H1 (cell line): ENCODE results near the gene WNT9A. TPM values are rescaled to one million over a fixed set of nuclear protein-coding genes. Genes with fewer than 3 reads are reported as not detected.

ENCODE experiments used
- ATF2 ChIP-seq: IDR thresholded peaks from 2 replicates; pipeline ENCODE4 v1.6.1; 2012; ENCODE audit warnings: low read length, inconsistent platforms
- EZH2 ChIP-seq: fragments of 200-600 bp; sonication (generic); IDR thresholded peaks from 2 replicates; pipeline ENCODE4 v1.7.1; 2012; ENCODE audit warnings: low read depth, mild to moderate bottlenecking, moderate library complexity, low read length, inconsistent platforms; ENCODE audit not compliant: severe bottlenecking
- polyA plus RNA-seq, 7 experiments: library from polyadenylated mRNA; depleted of rRNA in 3 of 7; stranded (reverse) in 5 of 7; unstranded in 2 of 7; fragments of >200 nt in 5 of 7; fragments of 200-250 nt in 2 of 7; gene quantifications; 1 replicate in 5 of 7; 2 replicates in 1 of 7; 4 replicates in 1 of 7; pipeline versions ENCODE4 v1.2.1 to v1.2.3, GENCODE V29; 2011 to 2013; ENCODE audit warnings: missing spikeins in 2 of 7, mixed read lengths in 2 of 7
- total RNA-seq: library from RNA; stranded (reverse); fragmentation: NEBNext Ultra II Directional; extraction: Animal tissue kit (Norgen Biotek cat#: 25700); gene quantifications from 2 replicates; pipeline ENCODE4 v1.2.1, GENCODE V29; 2021

The WNT9A gene
- total and polyA plus RNA-seq, 2 of the 8 experiments (the other 6 are each of a cell fraction or from before 2014, with no cell fraction given) = 1.1 to 1.5 TPM

DNA sequence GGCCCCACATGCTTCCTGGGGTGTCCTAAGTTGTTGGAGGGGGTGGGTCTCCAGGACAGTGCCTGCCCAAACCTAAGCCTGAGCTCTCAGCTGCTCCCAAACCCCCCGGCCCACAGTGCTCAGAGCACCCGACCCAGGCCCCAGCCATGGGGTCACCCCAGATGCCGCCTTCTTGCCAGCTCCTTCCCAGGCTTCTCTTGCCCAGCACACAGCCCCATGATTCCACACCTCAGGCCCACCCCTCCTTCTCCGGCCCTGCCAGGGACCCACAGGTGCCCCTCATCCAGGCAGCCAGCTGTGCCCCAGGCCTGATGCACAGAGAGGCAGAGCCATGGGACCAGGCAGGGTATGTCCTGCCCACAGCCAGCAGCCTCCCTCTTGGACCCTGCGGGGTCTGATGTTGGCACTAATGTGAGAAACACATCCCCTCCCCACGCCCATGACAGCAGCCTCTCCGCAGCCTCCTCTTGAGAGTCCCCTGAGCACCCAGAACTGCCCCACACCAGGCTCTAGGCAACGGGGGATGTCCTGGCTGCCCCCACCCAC is 4.9 kb downstream of the WNT9A start (continued):
- no peak for TF ChIP-seq ATF2
- TF ChIP-seq EZH2 = no peak
- TF ChIP-seq, all 59 proteins: peak for 0
